Measurements from ENCODE around the gene MYRIP. TPM values are rescaled to one million over a fixed set of nuclear protein-coding genes. Genes with fewer than 3 reads are reported as not detected.

The MYRIP gene
- total RNA-seq, 2 donors from 2014 or later: 4.8 to 9.3 TPM

DNA sequence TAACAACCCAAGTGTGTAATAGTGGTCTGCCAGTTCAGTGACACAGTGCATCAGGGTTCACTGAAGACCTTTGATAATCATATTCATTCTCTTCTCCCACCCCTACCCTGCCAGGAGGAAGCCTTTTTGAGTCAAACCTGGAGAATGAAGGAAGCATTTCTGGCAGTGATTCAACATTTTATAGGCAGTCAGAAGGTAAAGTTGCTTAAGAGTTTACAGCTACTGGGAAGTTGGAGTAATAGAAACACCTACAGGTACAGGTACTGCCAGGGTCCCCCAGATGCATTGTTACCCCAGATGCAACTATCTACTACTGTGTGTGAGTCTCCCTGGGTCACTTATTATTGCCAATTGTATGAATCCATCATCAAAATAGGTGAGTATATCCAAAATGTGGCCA lies 353.2 kb downstream of the MYRIP start:
- Histone ChIP-seq H3K9me3 (no peaks in the 10 kb centered on the region), H3K27ac (no peak overlapping the region), H3K4me3 (no peak overlapping the region), H3K4me1 (replicated peaks) (no peaks in the 10 kb centered on the region), H3K36me3 (no peaks in the 10 kb centered on the region), H3K27me3 (replicated peaks; ENCODE audit: insufficient read depth) (no peaks in the 10 kb centered on the region)
- DNase-seq (ENCODE audit: low spot score): no peak
- TF ChIP-seq CTCF (IDR thresholded peaks at IDR 0.05): no peak
- TF ChIP-seq POLR2A (IDR thresholded peaks at IDR 0.05): no peak
- no peak for TF ChIP-seq POLR2AphosphoS5 (IDR thresholded peaks at IDR 0.05)
- intact Hi-C loops (cut with DNase I): no loop called here

- no peak overlapping the region for H3K4me3 ChIP-seq
- DNase-seq (ENCODE audit: low spot score): no peak
- 41% methylated on average over 2 of the region's 2 CpGs for WGBS
These were observed 357.6 kb downstream of the MYRIP start for GRCh38 chr3:40166997-40167396.

DNA sequence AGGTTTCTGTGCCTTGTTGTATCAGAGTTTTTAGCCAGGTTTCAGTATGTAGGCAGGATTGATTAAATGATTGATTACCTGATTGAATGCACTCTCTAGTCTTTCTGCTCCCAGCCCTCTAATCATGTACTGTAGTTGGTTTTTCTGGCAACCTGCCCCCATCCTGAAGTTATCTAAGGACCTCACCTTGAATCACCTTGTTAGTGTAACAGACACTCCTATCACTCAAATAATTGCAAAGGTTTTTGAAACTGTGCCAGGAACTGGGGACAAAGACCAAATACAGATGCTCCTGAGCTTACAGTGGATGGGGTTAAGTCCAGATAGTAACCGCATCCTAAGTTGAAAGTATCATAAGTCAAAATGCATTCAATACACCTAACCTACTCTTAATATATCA lies 358.5 kb downstream of the MYRIP start:
- DNase-seq (ENCODE audit: low spot score): no peak
- Histone ChIP-seq H3K27ac (no peak overlapping the region), H3K9me3 (no peaks in the 10 kb centered on the region), H3K36me3 (no peaks in the 10 kb centered on the region), H3K27me3 (replicated peaks; ENCODE audit: insufficient read depth) (no peaks in the 10 kb centered on the region), H3K4me1 (replicated peaks) (no peaks in the 10 kb centered on the region), H3K4me3 (no peak overlapping the region)
- intact Hi-C loops (cut with DNase I): no loop called here
- no peak for TF ChIP-seq POLR2A (IDR thresholded peaks at IDR 0.05)
- 71% methylated on average over 1 of the region's 1 CpG for WGBS

More at GRCh38 chr3:40166997-40167396, 357.6 kb downstream of the MYRIP start:
- TF ChIP-seq CTCF (IDR thresholded peaks at IDR 0.05) (no peak), POLR2A (IDR thresholded peaks at IDR 0.05) (no peak), POLR2AphosphoS5 (IDR thresholded peaks at IDR 0.05) (no peak)
- Histone ChIP-seq H3K4me1 (replicated peaks) (no peaks in the 10 kb centered on the region), H3K9me3 (no peaks in the 10 kb centered on the region), H3K27me3 (replicated peaks; ENCODE audit: insufficient read depth) (no peaks in the 10 kb centered on the region), H3K36me3 (no peaks in the 10 kb centered on the region), H3K27ac (no peak overlapping the region)
- intact Hi-C loops (cut with DNase I): no loop called here

DNA sequence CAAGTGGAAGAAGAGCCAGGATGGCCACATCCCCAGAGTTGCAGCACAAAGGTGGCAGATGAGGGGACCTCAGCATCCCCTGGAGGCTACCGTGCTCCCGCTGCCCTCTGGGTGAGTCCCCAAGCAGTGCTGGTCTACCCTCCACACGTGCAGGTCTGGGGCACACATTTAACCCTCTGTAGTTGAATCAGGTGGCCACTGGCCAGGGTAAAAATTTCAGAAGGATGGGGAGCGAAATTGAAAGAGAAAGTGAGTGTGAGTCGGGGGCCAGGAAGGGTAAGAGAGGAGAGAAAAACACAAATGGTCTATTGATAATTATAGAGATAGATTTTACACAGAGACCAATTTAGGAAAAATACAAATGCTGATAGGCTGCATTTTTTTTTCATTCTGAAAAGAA lies 360.6 kb downstream of the MYRIP start:
- no peak overlapping the region for H3K27ac ChIP-seq
- WGBS: 79% methylated on average over 5 of the region's 5 CpGs
- no peak for TF ChIP-seq CTCF (IDR thresholded peaks at IDR 0.05)
- no peak for TF ChIP-seq POLR2AphosphoS5 (IDR thresholded peaks at IDR 0.05)
- TF ChIP-seq POLR2A (IDR thresholded peaks at IDR 0.05): no peak
- H3K36me3 ChIP-seq: no peaks in the 10 kb centered on the region
- H3K4me3 ChIP-seq: no peak overlapping the region
- no peak for DNase-seq (ENCODE audit: low spot score)
- intact Hi-C loops (cut with DNase I): loop anchor here (10.0 kb wide), 2 partner anchors 355 to 725 kb away; no protein-coding TSS in a partner anchor
- no peaks in the 10 kb centered on the region for H3K9me3 ChIP-seq
- no peaks in the 10 kb centered on the region for H3K4me1 ChIP-seq (replicated peaks)
- no peaks in the 10 kb centered on the region for H3K27me3 ChIP-seq (replicated peaks; ENCODE audit: insufficient read depth)

GRCh38 chr3:40170395-40170794 lies 361.0 kb downstream of the MYRIP start:
- H3K9me3 ChIP-seq: no peaks in the 10 kb centered on the region
- no peaks in the 10 kb centered on the region for H3K27me3 ChIP-seq (replicated peaks; ENCODE audit: insufficient read depth)
- no peak overlapping the region for H3K4me3 ChIP-seq
- DNase-seq (ENCODE audit: low spot score): no peak
- no peaks in the 10 kb centered on the region for H3K4me1 ChIP-seq (replicated peaks)
- no peak overlapping the region for H3K27ac ChIP-seq
- H3K36me3 ChIP-seq: no peaks in the 10 kb centered on the region
- WGBS: 88% methylated on average over 1 of the region's 1 CpG
- TF ChIP-seq POLR2AphosphoS5 (IDR thresholded peaks at IDR 0.05) (no peak), POLR2A (IDR thresholded peaks at IDR 0.05) (no peak), CTCF (IDR thresholded peaks at IDR 0.05) (no peak)
- intact Hi-C loops (cut with DNase I): loop anchor here (10.0 kb wide), 2 partner anchors 356 to 726 kb away; no protein-coding TSS in a partner anchor
